ENCODE data around the gene SPOP.
A peak's percentile ranks its signal among the peaks of the same experiment; 100 is the strongest.

The SPOP gene

DNA sequence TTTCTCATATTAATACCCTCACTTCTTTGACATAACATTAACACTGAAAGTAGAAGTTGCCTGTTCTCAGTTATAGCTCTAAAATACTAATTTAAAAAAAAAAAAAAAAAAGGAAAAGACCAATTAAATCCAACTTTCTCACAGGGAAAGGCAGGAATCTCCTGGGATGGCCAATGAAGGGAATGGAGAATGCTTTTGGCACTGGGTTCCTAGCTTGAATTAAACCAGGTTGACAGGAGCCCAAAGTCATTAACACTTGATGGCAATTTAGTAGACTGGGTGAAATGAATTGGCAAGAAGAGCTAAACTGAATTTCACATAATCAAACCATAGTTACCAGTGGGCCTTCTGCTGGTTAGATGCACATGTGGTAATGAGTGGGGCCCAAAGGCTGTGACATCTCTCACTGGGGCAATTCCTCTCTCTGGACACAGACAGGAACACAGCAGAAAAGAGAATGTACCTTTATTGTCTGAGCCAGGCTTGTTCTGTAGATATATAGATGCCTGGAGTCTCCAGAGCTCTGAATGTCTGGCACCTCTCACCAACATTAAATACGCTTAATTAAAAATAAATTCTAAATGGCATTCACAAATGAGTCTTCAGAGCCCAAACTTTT, 64.6 kb downstream of the SPOP start:
- no peak for DNase-seq (ENCODE audit: low read depth)

DNA sequence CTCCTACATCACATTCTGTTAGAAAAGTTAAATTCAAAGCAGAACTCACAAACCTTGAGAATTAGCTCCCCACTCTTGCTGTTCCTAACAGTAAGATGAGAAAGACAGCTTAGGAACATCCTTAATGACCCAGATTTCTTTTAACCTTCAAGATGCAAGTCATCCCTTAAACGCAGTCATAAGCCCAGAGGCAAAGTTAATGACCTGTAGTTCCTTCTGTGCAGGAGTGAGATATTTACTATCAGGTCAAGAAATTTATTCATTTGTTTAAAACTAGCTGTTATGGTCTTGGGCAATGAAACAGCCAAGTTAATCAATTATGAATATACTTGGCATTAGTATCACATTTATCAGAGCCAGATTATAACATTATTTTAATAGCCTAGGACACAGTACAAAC, 65.2 kb downstream of the SPOP start:
- no peak for DNase-seq (ENCODE audit: low read depth)

DNA sequence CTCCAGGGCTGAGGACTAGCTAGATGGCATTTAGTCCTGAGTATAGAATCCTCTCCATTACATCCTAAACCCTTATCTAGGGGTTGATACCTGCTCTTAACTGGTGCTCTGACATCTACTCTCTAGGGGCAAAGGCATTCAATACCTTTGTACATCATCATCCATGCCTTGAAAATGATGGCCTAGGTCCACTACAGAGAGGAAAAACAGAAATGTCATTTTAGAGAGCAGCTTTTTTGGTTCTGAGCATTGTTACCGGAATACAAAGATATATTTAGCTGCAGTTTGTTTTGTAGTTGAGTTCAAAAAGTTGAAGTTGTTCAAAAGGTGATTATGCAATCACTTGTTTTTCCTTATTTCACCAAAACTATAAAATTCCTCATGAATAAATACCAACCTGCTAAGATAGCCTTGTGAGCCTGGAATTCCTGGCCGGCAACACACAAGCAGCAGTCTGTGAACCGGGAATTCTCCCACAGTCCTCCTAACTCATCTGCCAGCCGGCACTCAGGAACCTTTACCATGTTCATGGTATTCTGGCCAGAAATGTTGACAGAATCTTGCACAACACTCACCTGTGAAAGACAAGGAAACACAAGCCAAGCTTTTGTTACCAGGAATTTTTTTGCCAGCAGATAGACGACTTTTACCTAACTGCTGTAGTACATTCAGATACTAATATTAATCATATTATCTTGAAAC, 66.9 kb downstream of the SPOP start:
- DNase-seq (ENCODE audit: low read depth) = peak; percentile 33

DNA sequence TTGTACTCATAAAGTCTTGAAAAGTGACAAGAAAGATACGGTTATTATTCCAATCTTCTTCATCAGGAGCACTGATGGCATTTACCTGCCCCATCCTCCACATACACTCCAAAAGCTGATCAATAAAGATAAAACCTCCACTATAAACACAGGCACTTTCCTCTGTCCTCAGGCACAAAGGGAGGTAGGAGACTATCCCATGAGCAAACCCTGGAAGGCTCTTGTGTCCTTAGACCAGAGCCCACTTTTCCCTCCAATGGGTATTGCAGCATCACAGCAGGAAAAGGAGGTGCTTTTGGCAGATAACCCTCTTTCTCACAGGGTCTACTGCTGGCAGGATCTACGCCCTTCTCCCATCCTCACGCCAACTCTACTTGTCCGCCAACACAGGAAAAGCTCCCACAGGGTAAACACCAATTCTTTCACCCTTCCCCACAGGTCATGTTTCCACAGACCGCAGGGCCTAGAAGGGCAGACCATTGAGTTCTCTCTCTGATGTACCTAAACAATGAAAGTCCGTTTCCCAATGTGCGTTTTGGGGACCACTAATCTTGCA, 73.5 kb downstream of the SPOP start:
- no peak for DNase-seq (ENCODE audit: low read depth)

- DNase-seq (ENCODE audit: low read depth) = no peak
These were observed 74.2 kb downstream of the SPOP start for GRCh38 chr17:49603720-49604119.

DNA sequence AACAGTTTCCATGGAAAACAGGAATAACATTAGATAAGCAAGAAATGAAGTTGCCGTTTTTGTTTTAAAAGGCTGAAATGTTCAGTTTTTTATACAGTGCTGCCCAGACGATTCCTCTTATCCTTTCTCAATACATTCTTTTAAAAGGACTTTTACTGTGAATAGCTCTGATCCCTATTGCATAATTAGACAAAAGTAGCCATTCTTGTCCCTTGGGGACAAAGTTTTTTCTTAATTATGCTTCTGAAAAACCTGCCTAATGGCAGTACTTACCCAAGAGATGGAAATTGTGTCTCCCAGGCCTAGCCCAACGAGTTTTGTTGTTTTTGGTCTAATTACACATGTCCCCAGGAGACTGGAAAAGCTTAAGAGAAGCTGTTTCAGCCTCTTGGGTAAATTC, 74.7 kb downstream of the SPOP start:
- no peak for DNase-seq (ENCODE audit: low read depth)

- DNase-seq (ENCODE audit: low read depth) = no peak
These were observed 75.1 kb downstream of the SPOP start for GRCh38 chr17:49602783-49603182.

GRCh38 chr17:49600949-49601348, 76.9 kb downstream of the SPOP start:
- no peak for DNase-seq (ENCODE audit: low read depth)

GRCh38 chr17:49598918-49599317, 79.0 kb downstream of the SPOP start:
- DNase-seq (ENCODE audit: low read depth) = no peak

DNA sequence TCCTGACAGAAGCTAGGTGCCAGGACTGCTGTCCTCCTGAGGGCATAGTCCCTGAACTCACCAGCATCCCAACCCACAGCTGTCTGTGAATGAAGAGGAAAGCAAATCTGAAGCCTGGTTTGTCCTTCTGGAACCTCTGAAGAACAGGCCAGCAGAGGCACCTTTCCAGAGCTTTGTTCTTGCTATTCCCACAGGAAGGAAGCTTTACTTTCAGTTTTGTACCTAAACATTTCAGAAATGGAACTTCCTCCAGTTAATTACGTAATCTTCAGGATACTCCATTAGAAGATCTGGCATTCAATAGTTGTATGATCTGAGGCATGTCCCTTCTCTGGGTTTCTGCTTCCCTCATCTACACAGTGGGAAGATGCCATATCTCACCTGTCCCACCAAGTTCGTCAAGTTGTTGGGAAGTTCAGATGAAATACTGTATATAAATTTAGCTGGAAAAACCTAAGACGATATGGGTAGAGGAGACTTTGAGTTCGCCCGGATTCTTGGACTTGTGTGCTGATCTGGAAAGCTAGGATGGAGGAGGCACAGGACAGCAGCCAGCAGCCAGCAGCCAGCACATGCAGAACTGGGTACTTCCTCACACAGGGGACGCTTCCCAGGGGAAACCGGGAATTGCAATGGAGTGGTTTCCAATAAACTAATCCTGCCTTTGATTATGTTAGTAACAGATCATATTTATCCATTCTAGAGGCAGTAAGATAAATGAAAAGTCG, 79.8 kb downstream of the SPOP start:
- DNase-seq (ENCODE audit: low read depth) = peak; percentile 39

- DNase-seq (ENCODE audit: low read depth) = no peak
These were observed 80.5 kb downstream of the SPOP start for GRCh38 chr17:49597436-49597835.

DNA sequence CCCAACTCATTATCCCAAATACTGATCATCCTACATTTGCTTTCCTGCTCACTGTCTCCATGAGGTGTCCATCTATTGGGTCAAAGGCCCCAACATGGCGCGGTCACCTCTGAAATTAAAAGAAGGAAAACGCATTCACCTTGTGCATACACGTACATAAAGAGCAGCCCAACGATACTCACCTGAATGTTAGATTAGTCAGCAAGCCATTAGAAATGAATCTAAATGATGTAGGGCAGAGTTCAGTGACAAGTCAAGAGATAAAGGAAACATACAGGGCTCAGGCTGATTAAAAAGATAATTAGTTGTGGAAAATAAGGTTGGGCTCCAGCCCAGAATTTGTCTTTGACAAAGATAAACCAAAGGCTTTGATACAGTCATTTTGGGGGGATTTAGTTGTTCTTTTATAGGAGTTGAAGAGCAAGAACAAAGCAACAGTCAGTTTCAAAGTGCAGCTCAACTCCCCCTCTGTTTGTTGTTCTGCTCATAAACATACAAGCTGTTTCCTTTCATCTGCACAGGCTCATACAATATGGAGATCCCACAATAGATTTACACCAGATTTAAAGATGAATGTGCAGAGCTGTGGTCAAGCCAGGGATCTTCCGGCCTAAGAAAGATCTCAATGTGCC, 81.2 kb downstream of the SPOP start:
- no peak for DNase-seq (ENCODE audit: low read depth)

GRCh38 chr17:49595980-49596379, 81.9 kb downstream of the SPOP start:
- DNase-seq (ENCODE audit: low read depth) = no peak

DNA sequence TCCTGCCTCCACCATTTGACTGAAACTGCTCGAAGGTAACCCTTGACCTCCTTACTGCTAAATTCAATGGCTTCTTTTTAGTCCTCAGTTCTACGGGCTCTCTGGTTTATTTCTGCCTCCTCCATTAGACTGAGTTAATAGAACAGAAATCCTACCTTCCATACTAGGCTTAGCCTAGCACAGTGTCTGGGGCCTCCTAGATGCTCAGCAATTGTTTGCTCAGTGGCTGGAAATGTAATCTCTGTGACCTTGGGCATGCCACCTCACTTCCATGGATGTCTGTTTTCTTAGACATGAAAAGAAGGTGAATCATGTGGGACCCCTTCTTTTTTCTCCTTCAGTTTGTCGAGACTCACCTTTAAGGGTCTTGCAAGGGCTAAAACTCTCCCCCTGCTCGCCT, 82.6 kb downstream of the SPOP start:
- DNase-seq (ENCODE audit: low read depth) = no peak

GRCh38 chr17:49592263-49592662, 85.6 kb downstream of the SPOP start:
- no peak for DNase-seq (ENCODE audit: low read depth)

DNA sequence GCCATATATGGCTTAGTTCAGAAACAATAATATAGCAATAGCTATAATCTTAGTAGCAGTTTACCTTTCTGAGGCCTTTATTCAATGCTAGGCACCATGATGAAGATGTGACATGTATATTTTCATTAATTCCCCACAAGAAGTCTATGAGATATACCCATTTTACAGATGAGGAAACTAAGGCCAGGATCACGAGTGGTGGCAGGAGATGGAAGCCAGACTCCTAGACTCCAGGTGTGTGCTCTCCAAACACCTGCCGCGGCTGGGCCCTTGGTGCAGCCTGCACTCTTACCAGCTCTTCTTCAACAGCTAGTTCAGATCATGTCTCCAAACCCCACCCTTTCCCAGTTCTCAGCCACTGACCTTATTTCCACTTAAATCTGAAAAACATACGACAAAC, 87.0 kb downstream of the SPOP start:
- DNase-seq (ENCODE audit: low read depth) = no peak

DNA sequence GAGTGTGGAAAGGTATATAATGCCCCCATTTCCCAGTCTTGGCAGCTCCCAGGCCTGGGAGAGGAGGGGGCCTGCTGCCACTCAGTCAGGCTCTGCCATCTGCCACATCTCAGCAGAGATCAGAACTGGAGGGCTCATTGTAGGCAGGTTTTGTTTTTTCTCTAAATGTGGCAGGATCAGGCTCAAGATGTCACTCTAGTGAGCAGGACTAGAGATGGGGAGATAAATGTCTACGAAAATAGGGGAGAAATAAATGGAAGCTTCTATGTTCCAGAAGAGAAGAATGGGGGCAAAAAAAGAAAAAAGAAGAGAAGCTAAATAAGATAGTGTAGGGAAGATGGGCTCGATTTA, 88.3 kb downstream of the SPOP start:
- no peak for DNase-seq (ENCODE audit: low read depth)

GRCh38 chr17:49588726-49589576, 88.9 kb downstream of the SPOP start:
- DNase-seq (ENCODE audit: low read depth) = peak; percentile 90

DNA sequence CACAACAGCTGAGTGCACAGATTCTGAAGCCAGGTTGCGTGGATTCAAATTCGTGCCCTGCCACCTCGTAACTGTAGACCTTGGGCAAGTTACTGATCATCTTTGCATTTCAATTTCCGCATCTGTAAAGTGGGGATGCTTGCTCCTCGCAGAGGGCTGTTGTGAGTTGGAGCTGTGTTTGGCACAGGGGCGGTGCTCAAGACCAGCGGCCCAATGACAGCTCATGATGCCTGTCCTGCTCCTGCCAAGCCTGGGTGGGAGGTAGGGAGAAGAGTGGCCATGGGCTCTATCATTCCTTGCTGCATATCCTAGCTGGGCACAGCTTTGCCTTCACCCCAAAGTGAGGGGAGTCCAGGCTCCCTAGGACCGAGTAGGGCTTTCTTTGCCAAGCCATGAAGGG, 89.6 kb downstream of the SPOP start:
- DNase-seq (ENCODE audit: low read depth) = no peak

DNA sequence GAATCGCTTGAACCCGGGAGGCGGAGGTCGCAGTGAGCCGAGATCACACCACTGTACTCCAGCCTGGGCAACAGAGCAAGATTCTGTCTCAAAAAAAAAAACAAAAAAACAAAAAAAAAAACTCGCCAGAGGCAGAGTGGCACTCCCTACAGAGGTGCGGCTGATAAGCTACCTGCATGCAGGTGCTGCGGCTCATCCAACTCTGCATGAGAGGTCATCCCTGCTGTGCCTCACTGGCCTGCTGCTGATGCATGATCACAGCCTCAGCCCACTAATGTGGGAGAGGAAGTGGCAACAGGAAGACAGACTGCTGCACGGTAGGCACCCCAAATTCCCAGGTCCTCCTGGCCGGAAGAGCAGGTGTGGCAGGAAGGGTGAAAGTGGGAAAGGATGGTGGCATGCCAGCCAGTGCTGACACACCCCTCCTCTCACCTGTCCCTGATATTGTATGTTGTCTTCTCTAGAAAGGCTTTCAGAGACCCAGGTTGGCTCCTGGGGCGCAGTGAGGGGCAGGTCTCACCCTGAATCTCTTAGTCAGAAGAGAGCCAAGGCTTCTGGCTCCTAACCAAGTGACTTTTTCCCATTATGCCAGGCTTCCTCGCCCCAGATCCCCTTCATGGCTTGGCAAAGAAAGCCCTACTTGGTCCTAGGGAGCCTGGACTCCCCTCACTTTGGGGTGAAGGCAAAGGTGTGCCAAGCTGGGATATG, 90.4 kb downstream of the SPOP start:
- DNase-seq (ENCODE audit: low read depth) = no peak

DNA sequence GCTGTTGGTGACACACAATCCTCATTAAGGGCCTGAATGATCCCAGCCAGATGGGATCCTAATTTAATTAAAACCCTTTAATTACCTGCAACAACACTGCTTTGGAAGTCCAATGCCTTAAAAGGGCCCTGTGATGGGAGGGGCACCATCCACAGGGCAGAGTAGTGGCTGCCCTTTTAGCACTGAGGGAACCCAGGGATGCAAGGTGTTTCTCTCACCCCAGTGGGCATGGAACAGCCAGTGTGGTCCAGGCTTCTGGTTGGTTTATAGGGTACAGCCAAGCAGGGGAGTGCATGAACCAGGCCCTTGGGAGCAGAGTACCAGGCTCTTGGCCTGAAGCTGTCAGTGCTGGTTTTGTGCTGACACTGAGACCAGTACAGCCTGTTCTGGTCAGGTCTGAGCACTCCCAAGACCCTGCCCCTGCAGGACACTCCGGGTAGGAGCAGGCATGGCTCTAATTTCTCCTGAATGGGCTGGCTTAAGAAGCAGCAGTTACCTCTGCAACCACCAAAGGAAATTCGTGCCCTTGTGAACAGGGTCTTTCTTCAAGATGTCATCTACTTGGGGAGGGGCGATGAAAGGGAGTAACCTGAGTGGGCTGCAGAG, 92.4 kb downstream of the SPOP start:
- peak; percentile 26 for DNase-seq (ENCODE audit: low read depth)

All from EH (cell line).